H1 (cell line): ENCODE results near the gene LBHD1. TPM values are rescaled to one million over a fixed set of nuclear protein-coding genes. Genes with fewer than 3 reads are reported as not detected.

Experiments
- ATF2 ChIP-seq: IDR thresholded peaks from 2 replicates; pipeline ENCODE4 v1.6.1; 2012; ENCODE audit warnings: low read length, inconsistent platforms
- POU5F1 ChIP-seq: IDR thresholded peaks from 2 replicates; pipeline ENCODE4 v1.6.1; 2011; ENCODE audit warnings: low read depth, mild to moderate bottlenecking, low read length, moderate library complexity
- SP4 ChIP-seq: IDR thresholded peaks from 2 replicates; pipeline ENCODE4 v1.6.1; 2012; ENCODE audit warnings: low read length, inconsistent platforms
- TAF1 ChIP-seq: IDR thresholded peaks from 2 replicates; pipeline ENCODE4 v1.6.1; 2011; ENCODE audit warnings: mild to moderate bottlenecking, low read depth, low read length
- polyA plus RNA-seq, 7 experiments: library from polyadenylated mRNA; depleted of rRNA in 3 of 7; stranded (reverse) in 5 of 7; unstranded in 2 of 7; fragments of >200 nt in 5 of 7; fragments of 200-250 nt in 2 of 7; gene quantifications; 1 replicate in 5 of 7; 2 replicates in 1 of 7; 4 replicates in 1 of 7; pipeline versions ENCODE4 v1.2.1 to v1.2.3, GENCODE V29; 2011 to 2013; ENCODE audit warnings: missing spikeins in 2 of 7, mixed read lengths in 2 of 7
- total RNA-seq: library from RNA; stranded (reverse); fragmentation: NEBNext Ultra II Directional; extraction: Animal tissue kit (Norgen Biotek cat#: 25700); gene quantifications from 2 replicates; pipeline ENCODE4 v1.2.1, GENCODE V29; 2021

Gene LBHD1
- total and polyA plus RNA-seq, 2 of the 8 experiments (the other 6 are each of a cell fraction or from before 2014, with no cell fraction given) = 2.3 to 5.2 TPM

DNA sequence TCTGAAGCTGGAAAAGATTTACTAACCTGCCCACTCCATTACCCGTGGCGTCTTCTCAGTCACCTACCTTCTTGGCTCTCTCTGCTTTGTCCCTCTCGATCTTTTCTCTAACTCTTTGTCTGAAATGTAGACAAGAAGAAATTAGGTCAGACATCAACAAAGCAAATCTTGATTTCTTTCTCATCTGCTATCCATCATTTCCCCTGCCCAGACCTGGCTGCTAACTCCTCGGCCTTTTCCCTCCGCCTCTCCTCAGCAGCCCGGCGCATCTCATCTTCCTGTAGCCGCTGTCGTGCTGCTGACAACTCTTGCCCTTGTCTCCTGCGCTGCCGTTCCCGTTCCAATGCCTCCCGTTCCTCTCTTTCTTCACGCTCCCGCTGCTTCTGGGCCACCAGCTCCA lies 5.6 kb upstream of the LBHD1 start (continued):
- TF ChIP-seq TAF1 = no peak
- TF ChIP-seq ATF2 = no peak
- no peak for TF ChIP-seq SP4
- TF ChIP-seq POU5F1 = no peak
